Sigmoid colon (tissue), 4 donors: ENCODE data around the gene NNT.
"Not testable (repeated sequence)": the region's sequence is repeated elsewhere in the genome, so short reads cannot be mapped to it uniquely, and the experiment has no call there.

Experiments
- CTCF ChIP-seq, 4 experiments: fragments of 450-650 bp in 3 of 4; fragments of 200-600 bp in 1 of 4; IDR thresholded peaks; one replicate each; pipeline ENCODE4 v1.5.1; 2016 to 2019; ENCODE audit warnings: antibody characterized with exemption in 4 of 4, mild to moderate bottlenecking in 3 of 4, moderate library complexity in 2 of 4
- EP300 ChIP-seq, 4 donors: sonication (generic); formaldehyde crosslinking; IDR thresholded peaks; one replicate each; pipeline ENCODE4 v1.6.1; 2017; ENCODE audit warnings: antibody characterized with exemption in 4 of 4
- POLR2A ChIP-seq, 2 donors: fragments of 450-650 bp; IDR thresholded peaks; one replicate each; pipeline ENCODE4 v1.6.1; 2016; ENCODE audit warnings: antibody characterized with exemption in 2 of 2, mild to moderate bottlenecking in 2 of 2, moderate library complexity in 2 of 2
- POLR2AphosphoS5 ChIP-seq, 4 donors: sonication (generic); formaldehyde crosslinking; IDR thresholded peaks; one replicate each; pipeline ENCODE4 v1.6.1; 2017; ENCODE audit warnings: antibody characterized with exemption in 4 of 4

DNA sequence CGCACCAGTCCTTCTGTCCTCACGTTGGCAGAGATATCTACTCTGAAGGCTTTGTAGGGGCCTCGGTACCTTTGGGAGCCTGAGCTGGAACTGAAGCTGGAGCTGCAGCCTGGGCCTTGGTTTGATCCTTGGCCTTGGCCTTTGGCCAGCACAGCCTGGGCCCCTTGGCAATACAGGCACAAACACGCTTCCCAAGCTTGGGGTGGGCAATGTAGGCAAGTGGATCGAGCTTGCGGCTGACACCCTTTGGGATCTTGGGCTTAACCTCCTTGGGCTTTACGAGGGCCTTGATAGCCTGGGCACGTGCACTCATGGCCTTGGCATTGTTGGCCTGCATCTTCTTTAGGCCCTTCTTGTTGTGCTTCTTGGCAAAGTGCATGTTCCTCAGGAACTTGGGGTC, 63.7 kb downstream of the NNT start:
- not testable (repeated sequence) for TF ChIP-seq CTCF, POLR2A, EP300, POLR2AphosphoS5 (IDR thresholded peaks at IDR 0.05)
